ENCODE data around the gene MAP2K2.
A peak's percentile ranks its signal among the peaks of the same experiment; 100 is the strongest.

The MAP2K2 gene

DNA sequence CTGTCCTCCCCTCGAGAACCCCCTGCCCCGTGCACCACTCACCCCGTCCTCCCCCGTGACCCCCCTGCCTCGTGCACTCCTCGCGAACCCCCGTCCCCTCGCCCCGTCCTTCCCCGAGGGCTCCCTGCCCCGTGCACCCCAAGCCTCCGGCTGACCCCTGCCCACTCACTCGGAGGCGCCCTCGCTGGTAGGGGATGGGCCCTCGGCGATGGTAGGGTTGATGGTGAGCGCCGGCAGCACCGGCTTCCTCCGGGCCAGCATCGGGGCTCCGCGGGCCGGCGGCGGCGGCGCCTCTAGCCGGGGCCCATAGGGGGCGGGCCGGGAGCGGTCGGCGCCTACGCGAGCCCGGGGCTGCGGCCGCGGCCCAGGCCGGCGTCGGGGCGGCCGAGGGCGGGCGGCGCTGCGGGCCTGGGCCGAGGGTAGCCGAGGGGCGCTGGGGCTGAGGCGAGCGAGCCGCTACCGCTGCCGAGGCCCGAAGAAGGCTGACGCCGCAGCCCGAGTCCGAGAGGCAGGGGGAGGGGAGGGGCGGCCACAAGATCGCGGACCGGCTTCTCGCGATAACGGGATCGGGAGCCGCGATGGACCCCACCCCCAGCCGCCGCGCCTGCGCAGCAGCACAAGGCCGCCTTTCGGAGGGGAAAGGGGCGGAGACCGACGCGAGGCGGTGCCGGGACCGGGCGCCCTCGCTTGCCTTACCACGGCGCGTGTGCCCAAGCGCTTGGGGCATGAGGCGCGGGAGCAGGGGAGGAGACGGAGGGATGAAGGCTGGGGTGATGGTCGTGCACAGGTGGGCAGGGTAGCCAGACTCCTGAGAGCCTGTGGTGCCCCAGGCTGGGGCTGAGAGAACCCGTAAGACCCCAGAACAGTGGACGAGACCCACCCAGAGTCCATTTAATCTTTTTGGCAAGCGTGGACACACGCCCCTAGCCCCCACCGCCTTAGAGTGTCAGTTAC, at the start of gene MAP2K2:
MAP2K2 (minus strand) TSS at position 508 of the 954 bp plus-strand sequence; CDS start at position 261, 247 bp downstream.
- peak within 1 kb of the TSS; percentile 100 for H3K4me3 ChIP-seq (ENCODE audit: low read length)
- H4K20me1 ChIP-seq (ENCODE audit: insufficient read depth, low read length): peaks cover 14% of the 10 kb centered on the region
- H3K36me3 ChIP-seq (replicated peaks; ENCODE audit: low read depth, low read length): peaks cover 3% of the 10 kb centered on the region
- H3K79me2 ChIP-seq (ENCODE audit: low read length): peaks cover 41% of the 10 kb centered on the region
- H3K9me3 ChIP-seq (ENCODE audit: insufficient read depth, low read length): no peaks in the 10 kb centered on the region
- peak within 1 kb of the TSS; percentile 47 for H3K27ac ChIP-seq (ENCODE audit: low read length)
- peak within 1 kb of the TSS; percentile 100 for H3K4me2 ChIP-seq (ENCODE audit: low read length)
- peaks cover 12% of the 10 kb centered on the region for H3K4me1 ChIP-seq (ENCODE audit: low read length)
- peak within 1 kb of the TSS; percentile 94 for H2AFZ ChIP-seq (ENCODE audit: low read depth, low read length)
- no peak for TF ChIP-seq EZH2phosphoT487 (IDR thresholded peaks at IDR 0.05; ENCODE audit: low read depth)
- TF ChIP-seq, protein P1, sequence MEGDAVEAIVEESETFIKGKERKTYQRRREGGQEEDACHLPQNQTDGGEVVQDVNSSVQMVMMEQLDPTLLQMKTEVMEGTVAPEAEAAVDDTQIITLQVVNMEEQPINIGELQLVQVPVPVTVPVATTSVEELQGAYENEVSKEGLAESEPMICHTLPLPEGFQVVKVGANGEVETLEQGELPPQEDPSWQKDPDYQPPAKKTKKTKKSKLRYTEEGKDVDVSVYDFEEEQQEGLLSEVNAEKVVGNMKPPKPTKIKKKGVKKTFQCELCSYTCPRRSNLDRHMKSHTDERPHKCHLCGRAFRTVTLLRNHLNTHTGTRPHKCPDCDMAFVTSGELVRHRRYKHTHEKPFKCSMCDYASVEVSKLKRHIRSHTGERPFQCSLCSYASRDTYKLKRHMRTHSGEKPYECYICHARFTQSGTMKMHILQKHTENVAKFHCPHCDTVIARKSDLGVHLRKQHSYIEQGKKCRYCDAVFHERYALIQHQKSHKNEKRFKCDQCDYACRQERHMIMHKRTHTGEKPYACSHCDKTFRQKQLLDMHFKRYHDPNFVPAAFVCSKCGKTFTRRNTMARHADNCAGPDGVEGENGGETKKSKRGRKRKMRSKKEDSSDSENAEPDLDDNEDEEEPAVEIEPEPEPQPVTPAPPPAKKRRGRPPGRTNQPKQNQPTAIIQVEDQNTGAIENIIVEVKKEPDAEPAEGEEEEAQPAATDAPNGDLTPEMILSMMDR (IDR thresholded peaks at IDR 0.05; ENCODE audit: low read depth, low read length): no peak
- no peaks in the 10 kb centered on the region for H3K27me3 ChIP-seq (ENCODE audit: low read depth, low read length)
- peak within 1 kb of the TSS; percentile 98 for H3K9ac ChIP-seq (ENCODE audit: low read length)

DNA sequence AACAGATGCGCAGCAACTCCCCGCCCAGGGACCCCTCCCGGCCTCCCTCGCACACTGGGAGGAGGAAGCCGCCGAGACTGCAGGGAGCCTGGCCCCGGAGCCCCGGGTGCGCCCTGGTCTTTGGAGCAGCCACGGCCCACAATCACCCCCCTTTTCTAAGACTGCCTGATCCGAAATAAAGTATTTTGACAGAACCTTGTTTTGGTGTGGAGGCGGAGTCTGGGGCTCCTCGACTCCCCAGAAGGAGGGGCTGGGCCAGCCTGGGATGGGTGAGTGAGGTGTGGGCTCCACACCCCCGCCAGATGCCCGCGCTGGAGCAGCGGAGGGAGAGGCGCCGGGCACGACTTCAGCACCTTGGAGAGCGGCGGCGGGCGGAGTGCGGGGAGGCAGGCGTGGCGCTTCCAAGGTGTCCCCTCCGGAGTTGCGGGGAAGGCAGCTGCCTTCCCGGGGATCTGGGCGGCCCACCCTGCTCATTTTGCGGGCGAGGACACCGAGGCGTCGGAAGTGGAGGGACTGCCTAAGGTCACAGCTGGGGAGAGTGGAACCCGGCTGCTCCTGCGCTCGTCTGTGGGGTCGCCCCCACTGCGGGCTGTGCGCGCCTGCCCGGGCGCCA, 49.0 kb upstream of the MAP2K2 start:
- H3K36me3 ChIP-seq (replicated peaks; ENCODE audit: low read depth, low read length): peaks cover 9% of the 10 kb centered on the region
- H3K9me3 ChIP-seq (ENCODE audit: insufficient read depth, low read length): no peaks in the 10 kb centered on the region
- no peak overlapping the region for H3K9ac ChIP-seq (ENCODE audit: low read length)
- H4K20me1 ChIP-seq (ENCODE audit: insufficient read depth, low read length): no peaks in the 10 kb centered on the region; the same call in 1 of the 2 replicates
- H3K4me1 ChIP-seq (ENCODE audit: low read length): no peaks in the 10 kb centered on the region
- H3K27me3 ChIP-seq (ENCODE audit: low read depth, low read length): no peaks in the 10 kb centered on the region
- no peak overlapping the region for H2AFZ ChIP-seq (ENCODE audit: low read depth, low read length)
- H3K79me2 ChIP-seq (ENCODE audit: low read length): no peaks in the 10 kb centered on the region
- H3K4me2 ChIP-seq (ENCODE audit: low read length): no peak overlapping the region
- TF ChIP-seq, protein P1 (IDR thresholded peaks at IDR 0.05; ENCODE audit: low read depth, low read length): no peak
- TF ChIP-seq EZH2phosphoT487 (IDR thresholded peaks at IDR 0.05; ENCODE audit: low read depth): no peak
- H3K27ac ChIP-seq (ENCODE audit: low read length): no peak overlapping the region
- H3K4me3 ChIP-seq (ENCODE audit: low read length): no peak overlapping the region

DNA sequence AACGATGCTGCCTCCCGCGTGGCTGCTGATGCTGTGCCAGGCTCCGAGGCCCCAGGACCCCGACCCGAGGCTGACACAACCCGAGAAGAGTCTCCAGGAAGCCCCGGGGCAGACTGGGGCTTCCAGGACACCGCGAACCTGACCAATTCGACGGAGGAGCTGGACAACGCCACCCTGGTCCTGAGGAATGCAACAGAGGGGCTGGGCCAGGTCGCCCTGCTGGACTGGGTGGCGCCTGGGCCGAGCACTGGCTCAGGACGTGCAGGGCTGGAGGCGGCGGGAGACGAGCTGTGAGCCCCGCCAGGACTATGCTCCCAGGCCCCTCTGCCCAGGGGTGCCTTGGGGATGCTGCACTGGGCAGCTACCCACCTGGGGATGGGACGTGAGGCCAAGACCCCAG, 47.8 kb upstream of the MAP2K2 start:
- H3K79me2 ChIP-seq (ENCODE audit: low read length): no peaks in the 10 kb centered on the region
- H2AFZ ChIP-seq (ENCODE audit: low read depth, low read length): no peak overlapping the region
- H4K20me1 ChIP-seq (ENCODE audit: insufficient read depth, low read length): no peaks in the 10 kb centered on the region; the same call in 1 of the 2 replicates
- peaks cover 9% of the 10 kb centered on the region for H3K36me3 ChIP-seq (replicated peaks; ENCODE audit: low read depth, low read length)
- H3K27me3 ChIP-seq (ENCODE audit: low read depth, low read length): no peaks in the 10 kb centered on the region
- H3K4me2 ChIP-seq (ENCODE audit: low read length): no peak overlapping the region
- H3K9me3 ChIP-seq (ENCODE audit: insufficient read depth, low read length): no peaks in the 10 kb centered on the region
- H3K27ac ChIP-seq (ENCODE audit: low read length): no peak overlapping the region
- H3K4me1 ChIP-seq (ENCODE audit: low read length): no peaks in the 10 kb centered on the region
- no peak overlapping the region for H3K9ac ChIP-seq (ENCODE audit: low read length)
- no peak overlapping the region for H3K4me3 ChIP-seq (ENCODE audit: low read length)
- no peak for TF ChIP-seq EZH2phosphoT487 (IDR thresholded peaks at IDR 0.05; ENCODE audit: low read depth)
- TF ChIP-seq, protein P1 (IDR thresholded peaks at IDR 0.05; ENCODE audit: low read depth, low read length): no peak

DNA sequence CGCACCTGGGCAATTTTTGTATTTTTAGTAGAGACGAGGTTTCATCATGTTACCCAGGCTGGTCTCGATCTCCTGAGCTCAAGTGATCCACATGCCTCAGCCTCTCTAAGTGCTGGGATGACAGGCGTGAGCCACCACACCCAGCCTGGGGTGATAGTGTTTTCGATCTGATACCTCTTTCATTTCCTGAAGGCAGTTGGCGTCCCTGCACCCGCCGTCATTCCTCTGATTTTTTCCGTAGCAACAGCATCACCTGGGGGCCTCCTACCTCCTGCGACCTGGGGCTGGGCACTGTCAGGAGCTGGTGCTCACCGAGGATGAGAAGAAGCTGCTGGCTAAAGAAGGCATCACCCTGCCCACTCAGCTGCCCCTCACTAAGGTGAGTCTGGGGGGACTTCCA, 40.3 kb upstream of the MAP2K2 start:
- no peaks in the 10 kb centered on the region for H3K4me1 ChIP-seq (ENCODE audit: low read length)
- 0 out of 2 replicates have a peak, but pooled peaks cover 6% of the 10 kb centered on the region for H3K27me3 ChIP-seq (ENCODE audit: low read depth, low read length)
- no peaks in the 10 kb centered on the region for H4K20me1 ChIP-seq (ENCODE audit: insufficient read depth, low read length)
- no peaks in the 10 kb centered on the region for H3K79me2 ChIP-seq (ENCODE audit: low read length)
- no peaks in the 10 kb centered on the region for H3K9me3 ChIP-seq (ENCODE audit: insufficient read depth, low read length)
- no peaks in the 10 kb centered on the region for H3K36me3 ChIP-seq (replicated peaks; ENCODE audit: low read depth, low read length)
- no peak overlapping the region for H2AFZ ChIP-seq (ENCODE audit: low read depth, low read length)
- H3K4me2 ChIP-seq (ENCODE audit: low read length): no peak overlapping the region
- H3K9ac ChIP-seq (ENCODE audit: low read length): no peak overlapping the region
- H3K4me3 ChIP-seq (ENCODE audit: low read length): no peak overlapping the region
- H3K27ac ChIP-seq (ENCODE audit: low read length): no peak overlapping the region
- TF ChIP-seq, protein P1 (IDR thresholded peaks at IDR 0.05; ENCODE audit: low read depth, low read length): no peak
- TF ChIP-seq EZH2phosphoT487 (IDR thresholded peaks at IDR 0.05; ENCODE audit: low read depth): no peak

Measured in OCI-LY3 (cell line).